ENCODE results near the gene OR6M1. TPM values are rescaled to one million over a fixed set of nuclear protein-coding genes. Genes with fewer than 3 reads are reported as not detected.

OR6M1 gene
- total RNA-seq, 1 donor from 2014 or later: not detected

GRCh38 chr11:123797541-123797940 is 8.6 kb downstream of the OR6M1 start:
- no peak overlapping the region for H3K4me3 ChIP-seq (ENCODE audit: low read depth, low read length)
- no peaks in the 10 kb centered on the region for H3K36me3 ChIP-seq (ENCODE audit: control insufficient read depth, insufficient read depth, low read length)
- no peak for TF ChIP-seq CTCF (IDR thresholded peaks at IDR 0.05; ENCODE audit: insufficient read depth, low read length, severe bottlenecking)
- no peak for FAIRE-seq
- H3K27me3 ChIP-seq (ENCODE audit: control insufficient read depth, insufficient read depth, low read length): no peaks in the 10 kb centered on the region
- no peak for DNase-seq (ENCODE audit: low read depth)

DNA sequence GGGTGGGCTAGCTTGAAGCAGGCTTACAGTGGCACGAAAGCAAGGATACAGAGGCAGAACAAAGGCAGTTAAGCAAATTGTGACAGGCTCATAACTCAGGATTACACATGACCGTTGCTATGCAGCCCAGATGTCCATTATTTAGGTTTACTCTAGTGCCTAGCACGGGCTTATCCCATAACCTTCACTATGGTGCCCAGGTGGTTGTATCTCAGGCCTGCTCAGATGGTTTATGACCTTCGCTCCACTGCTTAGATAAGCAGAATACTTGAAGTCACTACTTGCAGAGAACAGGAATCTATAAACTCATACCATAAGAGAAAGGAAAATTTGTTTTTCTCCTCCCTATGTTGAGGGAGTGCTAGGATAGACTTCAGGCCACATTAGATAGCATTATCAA is 9.0 kb downstream of the OR6M1 start:
- no peaks in the 10 kb centered on the region for H3K36me3 ChIP-seq (ENCODE audit: control insufficient read depth, insufficient read depth, low read length)
- FAIRE-seq (no peak), DNase-seq (ENCODE audit: low read depth) (no peak)
- H3K4me3 ChIP-seq (ENCODE audit: low read depth, low read length): no peak overlapping the region
- H3K27me3 ChIP-seq (ENCODE audit: control insufficient read depth, insufficient read depth, low read length): no peaks in the 10 kb centered on the region
- no peak for TF ChIP-seq CTCF (IDR thresholded peaks at IDR 0.05; ENCODE audit: insufficient read depth, low read length, severe bottlenecking)

- no peak for TF ChIP-seq CTCF (IDR thresholded peaks at IDR 0.05; ENCODE audit: insufficient read depth, low read length, severe bottlenecking)
- Histone ChIP-seq H3K27me3 (ENCODE audit: control insufficient read depth, insufficient read depth, low read length) (no peaks in the 10 kb centered on the region), H3K36me3 (ENCODE audit: control insufficient read depth, insufficient read depth, low read length) (no peaks in the 10 kb centered on the region), H3K4me3 (ENCODE audit: low read depth, low read length) (no peak overlapping the region)
- DNase-seq (ENCODE audit: low read depth) (no peak), FAIRE-seq (no peak)
Observed at GRCh38 chr11:123796226-123796625, 9.9 kb downstream of the OR6M1 start.

- H3K27me3 ChIP-seq (ENCODE audit: control insufficient read depth, insufficient read depth, low read length): no peaks in the 10 kb centered on the region
- no peak for TF ChIP-seq CTCF (IDR thresholded peaks at IDR 0.05; ENCODE audit: insufficient read depth, low read length, severe bottlenecking)
- DNase-seq (ENCODE audit: low read depth) (no peak), FAIRE-seq (no peak)
- no peak overlapping the region for H3K4me3 ChIP-seq (ENCODE audit: low read depth, low read length)
- H3K36me3 ChIP-seq (ENCODE audit: control insufficient read depth, insufficient read depth, low read length): no peaks in the 10 kb centered on the region
Observed at GRCh38 chr11:123783536-123783935, 22.6 kb downstream of the OR6M1 start.

DNA sequence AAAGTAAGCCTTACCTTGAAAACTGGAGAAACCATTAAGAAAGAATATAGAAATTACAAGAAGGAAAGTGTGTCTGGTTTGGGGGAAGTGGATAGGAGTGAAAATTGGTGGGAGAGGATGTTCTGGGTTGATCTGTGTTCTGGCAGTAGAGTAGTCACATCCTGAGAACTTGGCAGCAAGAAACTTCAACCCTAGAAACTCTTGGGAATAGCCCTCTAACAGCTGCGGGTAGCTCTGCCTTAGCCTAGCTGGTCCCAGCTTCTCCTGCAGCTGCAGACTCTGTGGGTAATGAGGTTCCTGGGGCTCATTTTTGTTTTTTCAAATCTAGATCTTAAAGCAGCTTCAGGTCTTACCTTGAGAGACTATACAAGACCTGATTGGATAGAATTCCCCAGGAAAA is 27.6 kb downstream of the OR6M1 start:
- Histone ChIP-seq H3K27me3 (ENCODE audit: control insufficient read depth, insufficient read depth, low read length) (no peaks in the 10 kb centered on the region), H3K4me3 (ENCODE audit: low read depth, low read length) (no peak overlapping the region), H3K36me3 (ENCODE audit: control insufficient read depth, insufficient read depth, low read length) (no peaks in the 10 kb centered on the region)
- DNase-seq (ENCODE audit: low read depth) (no peak), FAIRE-seq (no peak)
- TF ChIP-seq CTCF (IDR thresholded peaks at IDR 0.05; ENCODE audit: insufficient read depth, low read length, severe bottlenecking): no peak

DNA sequence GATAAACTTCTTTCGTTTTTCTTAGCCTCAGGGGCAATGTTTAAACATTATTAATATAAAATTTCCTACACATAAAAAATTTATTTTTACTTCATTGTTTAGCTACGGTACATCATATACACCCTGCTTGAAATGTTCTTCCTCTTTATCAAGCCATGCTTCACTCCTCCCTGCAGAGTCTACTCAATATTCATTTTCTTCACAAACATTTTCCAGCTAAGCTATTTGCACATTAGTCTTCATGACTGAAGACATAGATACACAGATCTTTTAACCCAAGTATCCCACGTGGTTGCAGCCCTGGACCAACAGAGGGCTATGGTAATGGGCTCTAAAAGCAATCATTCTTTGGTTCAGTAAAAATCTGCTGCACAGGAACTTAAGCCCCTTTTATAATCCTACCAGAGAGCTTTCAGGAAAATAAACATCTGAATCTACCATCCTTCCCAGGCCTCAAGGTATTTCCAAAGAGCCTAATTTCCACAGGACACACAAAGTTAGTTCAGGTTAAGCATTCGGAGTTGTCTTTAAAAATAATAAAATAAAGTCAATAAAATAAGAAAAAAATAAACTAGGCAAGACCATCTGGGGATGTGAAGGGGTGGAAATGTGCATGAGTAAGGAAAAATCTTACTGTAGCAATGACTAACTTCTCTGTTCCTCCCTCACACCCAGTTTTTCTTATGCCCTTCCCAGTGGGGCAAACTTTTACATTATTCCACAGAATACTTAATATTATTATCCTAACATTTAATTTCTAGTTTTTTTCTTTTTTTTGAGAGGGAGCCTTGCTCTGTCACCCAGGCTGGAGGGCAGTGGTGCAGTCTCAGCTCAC is 30.2 kb downstream of the OR6M1 start:
- no peak for TF ChIP-seq CTCF (IDR thresholded peaks at IDR 0.05; ENCODE audit: insufficient read depth, low read length, severe bottlenecking)
- DNase-seq (ENCODE audit: low read depth) (no peak), FAIRE-seq (no peak)
- Histone ChIP-seq H3K4me3 (ENCODE audit: low read depth, low read length) (no peak overlapping the region), H3K36me3 (ENCODE audit: control insufficient read depth, insufficient read depth, low read length) (no peaks in the 10 kb centered on the region), H3K27me3 (ENCODE audit: control insufficient read depth, insufficient read depth, low read length) (no peaks in the 10 kb centered on the region)

All from bronchial epithelial cell (primary cell).